ENCODE measurements around the gene INHBE.

INHBE gene

DNA sequence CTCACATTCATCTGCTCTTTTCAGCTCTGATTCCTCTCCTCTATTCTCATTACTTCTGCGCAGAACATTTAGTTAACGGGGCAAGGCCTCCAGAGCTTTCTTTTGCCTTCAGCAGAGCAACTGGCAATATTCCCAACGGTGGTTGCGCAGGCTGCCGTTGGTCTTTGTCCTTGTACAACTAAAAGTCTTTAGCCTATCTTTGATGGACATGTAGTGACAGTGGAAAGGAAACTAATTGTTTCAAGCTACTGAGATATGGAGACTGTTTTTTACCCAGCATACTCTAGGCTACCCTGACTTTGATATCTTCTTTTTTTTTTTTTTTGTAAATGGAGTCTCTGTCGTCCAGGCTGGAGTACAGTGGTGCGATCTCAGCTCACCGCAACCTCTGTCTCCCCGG is 36.9 kb upstream of the INHBE start:
- no peak for TF ChIP-seq FOXP2 (optimal IDR thresholded peaks at IDR 0.05; ENCODE audit: borderline replicate concordance, extremely low read depth, extremely low read length, insufficient read depth)

DNA sequence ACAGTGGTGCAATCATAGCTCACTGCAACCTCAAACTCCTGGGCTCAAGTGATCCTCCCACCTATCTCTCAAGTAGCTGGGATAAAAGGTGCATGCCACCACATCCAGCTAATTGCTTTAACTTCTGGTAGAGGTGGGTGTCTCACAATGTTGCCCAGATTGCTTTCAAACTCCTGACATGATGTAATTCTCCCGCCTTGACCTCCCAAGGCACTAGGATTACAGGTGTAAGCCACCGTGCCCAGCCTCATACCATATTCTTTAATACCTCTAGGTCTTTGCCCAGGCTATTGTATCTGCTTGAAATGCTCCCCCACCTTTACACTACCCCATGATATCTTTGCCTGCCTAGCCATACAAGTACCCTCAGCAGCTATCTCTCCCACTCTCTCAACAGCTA is 35.6 kb upstream of the INHBE start:
- TF ChIP-seq SIN3A (IDR thresholded peaks at IDR 0.05; ENCODE audit: borderline replicate concordance, insufficient read depth, low read length) (no peak), POLR2AphosphoS5 (IDR thresholded peaks at IDR 0.05; ENCODE audit: low read depth, low read length) (no peak), TAF1 (IDR thresholded peaks at IDR 0.05; ENCODE audit: borderline replicate concordance, insufficient read depth, low read length) (no peak), FOXP2 (optimal IDR thresholded peaks at IDR 0.05; ENCODE audit: borderline replicate concordance, extremely low read depth, extremely low read length, insufficient read depth) (no peak)
- TF ChIP-seq, protein P1, sequence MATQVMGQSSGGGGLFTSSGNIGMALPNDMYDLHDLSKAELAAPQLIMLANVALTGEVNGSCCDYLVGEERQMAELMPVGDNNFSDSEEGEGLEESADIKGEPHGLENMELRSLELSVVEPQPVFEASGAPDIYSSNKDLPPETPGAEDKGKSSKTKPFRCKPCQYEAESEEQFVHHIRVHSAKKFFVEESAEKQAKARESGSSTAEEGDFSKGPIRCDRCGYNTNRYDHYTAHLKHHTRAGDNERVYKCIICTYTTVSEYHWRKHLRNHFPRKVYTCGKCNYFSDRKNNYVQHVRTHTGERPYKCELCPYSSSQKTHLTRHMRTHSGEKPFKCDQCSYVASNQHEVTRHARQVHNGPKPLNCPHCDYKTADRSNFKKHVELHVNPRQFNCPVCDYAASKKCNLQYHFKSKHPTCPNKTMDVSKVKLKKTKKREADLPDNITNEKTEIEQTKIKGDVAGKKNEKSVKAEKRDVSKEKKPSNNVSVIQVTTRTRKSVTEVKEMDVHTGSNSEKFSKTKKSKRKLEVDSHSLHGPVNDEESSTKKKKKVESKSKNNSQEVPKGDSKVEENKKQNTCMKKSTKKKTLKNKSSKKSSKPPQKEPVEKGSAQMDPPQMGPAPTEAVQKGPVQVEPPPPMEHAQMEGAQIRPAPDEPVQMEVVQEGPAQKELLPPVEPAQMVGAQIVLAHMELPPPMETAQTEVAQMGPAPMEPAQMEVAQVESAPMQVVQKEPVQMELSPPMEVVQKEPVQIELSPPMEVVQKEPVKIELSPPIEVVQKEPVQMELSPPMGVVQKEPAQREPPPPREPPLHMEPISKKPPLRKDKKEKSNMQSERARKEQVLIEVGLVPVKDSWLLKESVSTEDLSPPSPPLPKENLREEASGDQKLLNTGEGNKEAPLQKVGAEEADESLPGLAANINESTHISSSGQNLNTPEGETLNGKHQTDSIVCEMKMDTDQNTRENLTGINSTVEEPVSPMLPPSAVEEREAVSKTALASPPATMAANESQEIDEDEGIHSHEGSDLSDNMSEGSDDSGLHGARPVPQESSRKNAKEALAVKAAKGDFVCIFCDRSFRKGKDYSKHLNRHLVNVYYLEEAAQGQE (IDR thresholded peaks at IDR 0.05; ENCODE audit: insufficient read depth in 1 of 2, low read depth in 2 of 2, low read length in 2 of 2) = no peak

DNA sequence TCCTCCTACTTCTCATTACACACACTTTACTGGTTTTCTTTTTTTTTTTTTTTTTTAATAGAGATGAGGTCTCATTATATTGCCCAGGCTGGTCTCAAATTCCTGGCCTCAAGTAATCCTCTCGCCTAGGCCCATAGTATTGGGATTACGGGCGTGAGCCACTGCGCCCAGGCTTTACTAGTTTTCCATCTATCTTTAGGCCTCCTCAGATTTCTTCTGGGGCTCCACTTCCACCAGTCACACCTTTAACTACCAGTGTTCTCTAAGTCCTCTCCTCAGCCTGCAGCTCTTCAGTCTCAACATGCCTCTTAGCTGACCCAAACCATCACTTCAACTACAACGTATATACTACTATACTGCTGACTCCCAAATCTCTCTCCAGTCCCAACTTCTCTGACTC is 34.6 kb upstream of the INHBE start:
- TF ChIP-seq POLR2AphosphoS5 (IDR thresholded peaks at IDR 0.05; ENCODE audit: low read depth, low read length) (no peak), SIN3A (IDR thresholded peaks at IDR 0.05; ENCODE audit: borderline replicate concordance, insufficient read depth, low read length) (no peak), FOXP2 (optimal IDR thresholded peaks at IDR 0.05; ENCODE audit: borderline replicate concordance, extremely low read depth, extremely low read length, insufficient read depth) (no peak)
- TF ChIP-seq, protein P1 (IDR thresholded peaks at IDR 0.05; ENCODE audit: insufficient read depth in 1 of 2, low read depth in 2 of 2, low read length in 2 of 2) = no peak

DNA sequence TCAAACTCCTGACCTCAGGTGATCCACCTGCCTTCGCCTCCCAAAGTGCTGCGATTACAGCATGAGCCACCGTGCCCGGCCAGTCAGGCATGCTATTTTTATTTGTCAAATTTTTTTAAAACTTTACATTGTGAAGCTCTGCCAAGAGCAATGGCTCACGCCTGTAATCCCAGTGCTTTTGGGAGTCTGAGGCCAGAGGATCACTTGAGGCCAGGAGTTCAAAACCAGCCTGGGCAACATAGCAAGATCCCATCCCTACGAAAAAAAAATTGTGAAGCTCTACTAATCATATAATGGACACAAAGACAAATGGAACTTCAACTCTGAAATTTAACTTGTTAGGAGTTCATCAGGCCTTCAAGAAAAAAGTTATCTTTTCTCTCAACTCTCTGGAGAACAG is 26.1 kb upstream of the INHBE start:
- no peak for TF ChIP-seq SIN3A (IDR thresholded peaks at IDR 0.05; ENCODE audit: borderline replicate concordance, insufficient read depth, low read length)
- TF ChIP-seq, protein P1 (IDR thresholded peaks at IDR 0.05; ENCODE audit: insufficient read depth in 1 of 2, low read depth in 2 of 2, low read length in 2 of 2) = no peak
- no peak for TF ChIP-seq POLR2AphosphoS5 (IDR thresholded peaks at IDR 0.05; ENCODE audit: low read depth, low read length)
- no peak for TF ChIP-seq FOXP2 (optimal IDR thresholded peaks at IDR 0.05; ENCODE audit: borderline replicate concordance, extremely low read depth, extremely low read length, insufficient read depth)
- TF ChIP-seq TAF1 (IDR thresholded peaks at IDR 0.05; ENCODE audit: borderline replicate concordance, insufficient read depth, low read length) = no peak

DNA sequence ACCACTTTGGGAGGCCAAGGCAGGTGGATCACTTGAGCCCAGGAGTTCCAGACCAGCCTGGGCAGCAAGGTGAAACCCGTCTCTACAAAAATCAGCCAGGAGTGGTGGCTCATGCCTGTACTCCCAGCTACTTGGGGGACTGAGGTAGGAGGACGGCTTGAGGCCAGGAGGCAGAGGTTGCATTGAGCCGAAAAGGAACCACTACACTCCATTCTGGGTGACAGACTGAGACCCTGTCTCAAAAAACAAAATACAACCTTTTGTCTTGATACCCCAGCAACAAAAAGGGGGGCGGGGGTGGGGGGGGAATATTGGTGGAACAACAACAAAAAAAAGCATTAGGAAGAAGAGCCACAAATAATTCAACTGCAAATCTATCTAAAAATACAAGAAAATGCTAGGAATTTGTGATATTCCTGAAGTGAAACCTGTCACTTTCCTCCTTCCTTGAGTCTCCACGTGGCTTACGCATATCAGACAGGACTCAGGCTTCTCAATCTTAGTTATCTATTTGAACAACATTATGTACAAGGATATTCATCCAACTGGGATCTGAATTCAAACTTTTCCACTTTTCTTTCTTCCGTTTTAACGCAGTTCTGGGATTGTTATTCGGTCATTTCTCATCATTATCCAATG is 25.5 kb upstream of the INHBE start:
- no peak for TF ChIP-seq TAF1 (IDR thresholded peaks at IDR 0.05; ENCODE audit: borderline replicate concordance, insufficient read depth, low read length)
- no peak for TF ChIP-seq POLR2AphosphoS5 (IDR thresholded peaks at IDR 0.05; ENCODE audit: low read depth, low read length)
- TF ChIP-seq SIN3A (IDR thresholded peaks at IDR 0.05; ENCODE audit: borderline replicate concordance, insufficient read depth, low read length) = no peak
- no peak for TF ChIP-seq FOXP2 (optimal IDR thresholded peaks at IDR 0.05; ENCODE audit: borderline replicate concordance, extremely low read depth, extremely low read length, insufficient read depth)
- TF ChIP-seq, protein P1 (IDR thresholded peaks at IDR 0.05; ENCODE audit: insufficient read depth in 1 of 2, low read depth in 2 of 2, low read length in 2 of 2) = no peak

All from PFSK-1 (cell line).